WTC11 (cell line): ENCODE data around the gene SHROOM2.

Experiments
- ATF3 ChIP-seq: sonication (generic); formaldehyde crosslinking; conservative IDR thresholded peaks from 2 replicates; pipeline ENCODE4 v1.8.1; 2022; ENCODE audit warnings: mild to moderate bottlenecking, missing genetic modification reagents
- ATF6 ChIP-seq: sonication (generic); formaldehyde crosslinking; IDR thresholded peaks from 2 replicates; pipeline ENCODE4 v1.8.1; 2023; ENCODE audit warnings: mild to moderate bottlenecking, missing genetic modification reagents
- CBFB ChIP-seq: sonication (generic); formaldehyde crosslinking; IDR thresholded peaks from 2 replicates; pipeline ENCODE4 v1.8.1; 2022; ENCODE audit warnings: mild to moderate bottlenecking, low read depth, missing genetic modification reagents
- CREM ChIP-seq: sonication (generic); formaldehyde crosslinking; IDR thresholded peaks from 2 replicates; pipeline ENCODE4 v1.8.1; 2022; ENCODE audit warnings: mild to moderate bottlenecking, missing genetic modification reagents, moderate library complexity
- CTCF ChIP-seq: fragments of 200-600 bp; IDR thresholded peaks from 2 replicates; pipeline ENCODE4 v1.8.0; 2022; ENCODE audit warnings: antibody characterized with exemption
- E2F5 ChIP-seq: sonication (generic); formaldehyde crosslinking; IDR thresholded peaks from 2 replicates; pipeline ENCODE4 v1.8.1; 2022; ENCODE audit warnings: mild to moderate bottlenecking, moderate library complexity, missing genetic modification reagents
- FOXJ3 ChIP-seq: sonication (generic); formaldehyde crosslinking; IDR thresholded peaks from 2 replicates; pipeline ENCODE4 v1.9.0; 2021; ENCODE audit warnings: missing genetic modification reagents, mild to moderate bottlenecking, borderline replicate concordance
- HMGXB4 ChIP-seq: sonication (generic); formaldehyde crosslinking; IDR thresholded peaks from 2 replicates; pipeline ENCODE4 v1.8.1; 2023; ENCODE audit warnings: mild to moderate bottlenecking, moderate library complexity, missing genetic modification reagents
- SMAD3 ChIP-seq: sonication (generic); formaldehyde crosslinking; IDR thresholded peaks from 2 replicates; pipeline ENCODE4 v1.8.0; 2022; ENCODE audit warnings: missing genetic modification reagents, mild to moderate bottlenecking, borderline replicate concordance
- USF2 ChIP-seq: sonication (generic); formaldehyde crosslinking; IDR thresholded peaks from 2 replicates; pipeline ENCODE4 v1.8.1; 2023; ENCODE audit warnings: mild to moderate bottlenecking, missing genetic modification reagents, moderate library complexity
- ZBTB21 ChIP-seq: sonication (generic); formaldehyde crosslinking; IDR thresholded peaks from 2 replicates; pipeline ENCODE4 v1.8.1; 2023; ENCODE audit warnings: mild to moderate bottlenecking, missing genetic modification reagents, borderline replicate concordance
- ZMAT4 ChIP-seq: fragments of 250-450 bp; sonication (Bioruptor Pico); IDR thresholded peaks from 2 replicates; pipeline ENCODE4 v1.9.0; 2021; ENCODE audit warnings: mild to moderate bottlenecking

- TF ChIP-seq CTCF (no peak), HMGXB4 (no peak), FOXJ3 (no peak), ATF6 (CRISPR knock-in tag) (no peak), ZBTB21 (no peak), E2F5 (CRISPR knock-in tag) (no peak), CBFB (CRISPR knock-in tag) (no peak), USF2 (CRISPR knock-in tag) (no peak), ATF3 (CRISPR knock-in tag) (no peak), SMAD3 (CRISPR knock-in tag) (no peak), ZMAT4 (CRISPR knock-in tag) (no peak), CREM (CRISPR knock-in tag) (no peak)
These were observed 4.6 kb downstream of the SHROOM2 start for GRCh38 chrX:9790866-9791265.
